ENCODE results near the gene APP.

APP gene

GRCh38 chr21:25870084-25870483 lies 300.5 kb downstream of the APP start:
- no peak for DNase-seq (ENCODE audit: low spot score)

- no peak for DNase-seq (ENCODE audit: low spot score)
Observed at GRCh38 chr21:25867061-25867460, 303.5 kb downstream of the APP start.

DNA sequence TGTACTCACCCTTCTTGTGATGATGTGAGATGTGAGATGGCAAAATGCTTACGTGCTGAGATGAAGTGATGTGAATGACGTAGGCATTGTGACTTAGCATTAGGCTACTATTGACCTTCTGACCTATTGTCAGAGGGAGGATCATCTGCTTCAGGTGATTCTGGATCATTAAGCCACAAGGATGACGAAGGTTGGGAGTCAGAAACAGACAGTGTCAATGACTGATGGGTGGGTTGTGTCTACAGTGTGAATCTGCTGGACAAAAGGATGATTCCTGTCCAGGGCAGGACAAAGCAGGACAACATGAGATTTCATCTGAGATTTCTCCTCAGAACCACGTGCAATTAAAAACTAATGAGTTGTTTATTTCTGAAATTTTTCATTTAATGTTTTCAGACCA lies 306.8 kb downstream of the APP start:
- no peak for DNase-seq (ENCODE audit: low spot score)

GRCh38 chr21:25863031-25863430 lies 307.5 kb downstream of the APP start:
- no peak for DNase-seq (ENCODE audit: low spot score)

- DNase-seq (ENCODE audit: low spot score), result no peak
Observed at GRCh38 chr21:25862596-25862995, 308.0 kb downstream of the APP start.

GRCh38 chr21:25862112-25862511 lies 308.5 kb downstream of the APP start:
- no peak for DNase-seq (ENCODE audit: low spot score)

- no peak for DNase-seq (ENCODE audit: low spot score)
Observed at GRCh38 chr21:25859235-25859929, 311.2 kb downstream of the APP start.

DNA sequence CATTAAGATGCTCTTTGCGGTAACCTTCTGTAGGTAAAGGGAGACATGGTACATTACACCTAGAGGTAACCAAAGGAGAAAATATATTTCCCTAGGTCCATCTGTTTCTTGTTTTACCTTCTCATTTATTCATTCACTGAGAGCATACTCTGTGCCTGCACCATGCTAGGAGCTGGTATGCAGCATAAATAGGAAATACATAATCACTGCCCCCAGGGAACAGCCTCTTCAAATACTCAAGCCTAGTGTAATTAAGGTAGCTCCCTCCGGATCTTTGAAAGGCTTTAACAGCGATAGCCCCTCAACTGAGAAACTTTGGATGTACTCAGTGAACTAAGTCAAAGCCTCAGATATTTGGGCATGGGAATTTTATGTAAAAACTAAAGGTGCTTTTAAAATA lies 312.2 kb downstream of the APP start:
- DNase-seq (ENCODE audit: low spot score), result no peak

DNA sequence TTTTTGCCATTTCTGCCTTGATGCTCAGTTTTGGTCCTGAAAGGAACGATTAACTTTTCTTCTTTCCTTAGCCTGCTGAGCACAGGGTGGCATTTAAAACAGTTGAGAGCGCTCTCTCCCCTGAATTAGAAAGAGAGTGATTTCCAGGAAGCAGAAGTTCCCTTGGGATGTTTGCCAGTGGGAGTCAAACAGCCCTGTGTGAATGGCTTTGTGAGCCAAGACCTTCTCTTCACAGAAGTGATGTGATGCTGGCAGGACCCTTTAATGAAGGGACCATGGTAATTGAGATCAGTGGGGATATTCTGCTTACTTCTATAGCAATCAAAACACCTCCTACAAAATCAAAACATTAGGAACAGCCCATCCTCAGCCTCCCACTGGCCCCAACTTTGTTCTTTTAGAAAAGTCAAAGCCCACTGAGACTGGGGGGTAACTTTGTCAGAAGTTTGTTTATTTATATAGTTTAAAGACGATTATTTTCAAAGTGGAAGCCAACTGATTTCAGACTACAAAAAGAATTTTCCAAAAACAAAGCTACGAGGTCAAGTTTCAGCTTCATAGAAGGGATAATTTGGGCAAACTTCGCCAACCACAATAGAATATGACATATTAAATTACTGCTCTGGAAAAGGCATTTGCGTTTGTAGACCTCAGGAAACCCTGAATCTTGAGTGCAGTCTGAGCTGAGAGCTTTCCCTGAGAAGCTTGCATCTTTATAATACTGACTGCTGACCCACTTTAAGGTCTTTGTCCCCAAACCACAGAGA lies 313.1 kb downstream of the APP start:
- no peak for DNase-seq (ENCODE audit: low spot score)

- no peak for DNase-seq (ENCODE audit: low spot score)
Observed at GRCh38 chr21:25855576-25855975, 315.0 kb downstream of the APP start.

DNA sequence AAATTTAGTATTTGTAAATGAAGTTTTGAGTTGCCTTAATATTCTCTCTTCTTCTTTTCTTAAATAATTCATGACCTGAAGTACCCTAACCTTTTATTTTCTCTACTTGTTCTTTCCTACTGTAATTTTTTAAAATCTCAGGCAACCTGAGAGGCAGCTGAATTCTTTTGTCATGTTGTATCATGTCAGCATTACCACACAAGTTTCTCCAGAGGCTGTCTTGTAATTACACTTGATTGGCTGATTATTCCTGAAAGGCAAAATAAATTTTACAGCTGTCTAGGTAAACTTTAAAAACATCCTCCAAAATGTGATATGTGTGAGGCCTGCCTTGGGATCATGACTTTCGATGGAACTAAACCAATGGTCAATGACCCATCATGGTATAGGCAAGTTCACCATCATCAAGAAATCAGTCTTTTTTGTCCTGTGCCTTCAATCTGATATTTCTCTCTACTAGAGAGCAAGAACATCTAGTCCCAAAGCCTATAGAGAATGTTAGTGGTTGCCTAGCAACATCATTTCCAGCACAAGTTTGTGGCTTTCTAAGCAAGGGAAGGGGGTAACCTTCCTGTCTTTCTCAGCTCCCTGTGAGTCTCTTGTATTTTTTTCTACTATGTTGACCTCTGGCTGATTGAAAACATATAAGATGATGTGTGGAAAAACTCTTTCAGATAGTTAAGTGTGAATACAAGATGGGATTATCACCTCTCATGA lies 320.3 kb downstream of the APP start:
- no peak for DNase-seq (ENCODE audit: low spot score)

- DNase-seq (ENCODE audit: low spot score), result no peak
Observed at GRCh38 chr21:25848309-25848708, 322.3 kb downstream of the APP start.

- DNase-seq (ENCODE audit: low spot score), result no peak
Observed at GRCh38 chr21:25845729-25846256, 324.8 kb downstream of the APP start.

GRCh38 chr21:25842925-25843324 lies 327.6 kb downstream of the APP start:
- DNase-seq (ENCODE audit: low spot score), result no peak

GRCh38 chr21:25838809-25839208 lies 331.8 kb downstream of the APP start:
- no peak for DNase-seq (ENCODE audit: low spot score)

GRCh38 chr21:25837533-25838265 lies 332.9 kb downstream of the APP start:
- DNase-seq (ENCODE audit: low spot score), result no peak

GRCh38 chr21:25836396-25836795 lies 334.2 kb downstream of the APP start:
- no peak for DNase-seq (ENCODE audit: low spot score)

GRCh38 chr21:25834381-25834780 lies 336.2 kb downstream of the APP start:
- DNase-seq (ENCODE audit: low spot score), result no peak

GRCh38 chr21:25831300-25831960 lies 339.1 kb downstream of the APP start:
- DNase-seq (ENCODE audit: low spot score), result no peak
